Uterus (tissue), 4 donors: ENCODE measurements around the gene MAD1L1. TPM values are rescaled to one million over a fixed set of nuclear protein-coding genes. Genes with fewer than 3 reads are reported as not detected.

ENCODE experiments used
- DNase-seq, 2 donors: peaks; one replicate each; pipeline ENCODE4 v3.0.0-alpha.2; 2019 to 2020
- H3K27ac ChIP-seq, 2 donors: fragments of 200-600 bp; sonication (generic); 1 replicate in 1 of 2; 2 replicates in 1 of 2; pipeline ENCODE4 v1.5.1; 2016 to 2018
- H3K27me3 ChIP-seq, 2 donors: fragments of 200-600 bp; sonication (generic); one replicate each; pipeline ENCODE4 v1.5.1; 2018 to 2019; ENCODE audit warnings: control low read depth in 1 of 2
- H3K36me3 ChIP-seq, 2 donors: fragments of 200-600 bp; sonication (generic); one replicate each; pipeline ENCODE4 v1.5.1; 2019; ENCODE audit warnings: control low read depth in 1 of 2
- H3K4me1 ChIP-seq, 2 donors: fragments of 200-600 bp; sonication (generic); one replicate each; pipeline ENCODE4 v1.5.1; 2018 to 2019; ENCODE audit warnings: control low read depth in 1 of 2
- H3K4me3 ChIP-seq, 2 donors: fragments of 200-600 bp; sonication (generic); 1 replicate in 1 of 2; 2 replicates in 1 of 2; pipeline ENCODE4 v1.5.1; 2018 to 2019; ENCODE audit warnings: mild to moderate bottlenecking in 1 of 2
- H3K9me3 ChIP-seq, 2 donors: fragments of 200-600 bp; sonication (generic); one replicate each; pipeline ENCODE4 v1.5.1; 2019; ENCODE audit warnings: control low read depth in 1 of 2
- CTCF ChIP-seq, 4 experiments: fragments of 200-600 bp in 2 of 4; fragments of 450-650 bp in 2 of 4; sonication (generic) in 2 of 4; IDR thresholded peaks; one replicate each; pipeline ENCODE4 v1.5.1; 2016 to 2019; ENCODE audit warnings: antibody characterized with exemption in 4 of 4, mild to moderate bottlenecking in 2 of 4, moderate library complexity in 1 of 4
- POLR2A ChIP-seq, 2 donors: fragments of 450-650 bp; IDR thresholded peaks; one replicate each; pipeline ENCODE4 v1.6.1; 2016; ENCODE audit warnings: antibody characterized with exemption in 2 of 2, mild to moderate bottlenecking in 1 of 2, moderate library complexity in 1 of 2
- intact Hi-C: fragments of 100-400 bp; cut with DNase I; formaldehyde crosslinking; loops from one replicate; pipeline ENCODE4 v1.15.1; 2023; ENCODE audit warnings: low total_unique reads
- total RNA-seq, 4 donors: library from RNA; depleted of rRNA in 3 of 4; stranded (reverse); fragments of >200 nt in 3 of 4; gene quantifications; one replicate each; pipeline versions ENCODE4 v1.1.0 to v1.2.4, GENCODE V29; 2014 to 2023
- donor health status: DM: yes; HTN: yes; CAD: no.

MAD1L1 gene
- total RNA-seq, 4 donors from 2014 or later, result 13.3 to 37.4 (median 33.1) TPM

- TF ChIP-seq CTCF (IDR thresholded peaks at IDR 0.05) (no peak), POLR2A (IDR thresholded peaks at IDR 0.05) (no peak)
Observed at GRCh38 chr7:1910081-1910685, 322.6 kb downstream of the MAD1L1 start.

GRCh38 chr7:1909476-1909875, 323.3 kb downstream of the MAD1L1 start:
- no peak for TF ChIP-seq POLR2A (IDR thresholded peaks at IDR 0.05)
- TF ChIP-seq CTCF (IDR thresholded peaks at IDR 0.05), result no peak
- DNase-seq, result no peak
- Histone ChIP-seq H3K36me3 (no peaks in the 10 kb centered on the region), H3K27ac (no peak overlapping the region), H3K9me3 (no peaks in the 10 kb centered on the region), H3K27me3 (no peaks in the 10 kb centered on the region), H3K4me1 (peaks cover 0 to 8% of the 10 kb centered on the region in 2 donors), H3K4me3 (no peak overlapping the region)
- intact Hi-C loops, result no loop called here

More at GRCh38 chr7:1910081-1910685, 322.6 kb downstream of the MAD1L1 start:
- no peak for DNase-seq
- Histone ChIP-seq H3K4me3 (no peak overlapping the region), H3K9me3 (no peaks in the 10 kb centered on the region), H3K4me1 (peaks cover 0 to 8% of the 10 kb centered on the region in 2 donors), H3K36me3 (no peaks in the 10 kb centered on the region), H3K27me3 (no peaks in the 10 kb centered on the region), H3K27ac (no peak overlapping the region)
- intact Hi-C loops, result no loop called here

GRCh38 chr7:1908823-1909420, 323.8 kb downstream of the MAD1L1 start:
- DNase-seq, result no peak
- intact Hi-C loops, result no loop called here
- no peak overlapping the region for H3K27ac ChIP-seq
- H3K27me3 ChIP-seq, result no peaks in the 10 kb centered on the region
- H3K36me3 ChIP-seq, result no peaks in the 10 kb centered on the region
- no peaks in the 10 kb centered on the region for H3K9me3 ChIP-seq
- TF ChIP-seq CTCF (IDR thresholded peaks at IDR 0.05) (no peak), POLR2A (IDR thresholded peaks at IDR 0.05) (no peak)
- peaks cover 0 to 8% of the 10 kb centered on the region in 2 donors for H3K4me1 ChIP-seq
- no peak overlapping the region for H3K4me3 ChIP-seq

GRCh38 chr7:1907751-1908365, 324.9 kb downstream of the MAD1L1 start:
- intact Hi-C loops, result no loop called here
- Histone ChIP-seq H3K36me3 (no peaks in the 10 kb centered on the region), H3K4me1 (no peaks in the 10 kb centered on the region), H3K27ac (no peak overlapping the region), H3K27me3 (no peaks in the 10 kb centered on the region), H3K4me3 (no peak overlapping the region), H3K9me3 (no peaks in the 10 kb centered on the region)
- no peak for DNase-seq
- TF ChIP-seq CTCF (IDR thresholded peaks at IDR 0.05) (no peak), POLR2A (IDR thresholded peaks at IDR 0.05) (no peak)
